ENCODE data around the gene YPEL1. TPM values are rescaled to one million over a fixed set of nuclear protein-coding genes. Genes with fewer than 3 reads are reported as not detected.
"Not testable (repeated sequence)": the region's sequence is repeated elsewhere in the genome, so short reads cannot be mapped to it uniquely, and the experiment has no call there.

YPEL1 gene
- total RNA-seq, 2 experiments from 2014 or later, result 17.3 to 17.5 TPM

- H3K36me3 Mint-ChIP-seq (ENCODE audit: low read depth), result peaks cover 51% of the 10 kb centered on the region
- H3K27ac Mint-ChIP-seq, result no peak overlapping the region
- no peak overlapping the region for H3K4me3 Mint-ChIP-seq
- no peak for DNase-seq
- CTCF ChIA-PET, result no interaction called here
- H3K4me1 Mint-ChIP-seq, result peaks cover 2% of the 10 kb centered on the region
- no peaks in the 10 kb centered on the region for H3K27me3 Mint-ChIP-seq
- H3K9me3 Mint-ChIP-seq, result no peaks in the 10 kb centered on the region
- POLR2A ChIA-PET, result no interaction called here
Measured at GRCh38 chr22:21679383-21679782, 56.2 kb downstream of the YPEL1 start.

DNA sequence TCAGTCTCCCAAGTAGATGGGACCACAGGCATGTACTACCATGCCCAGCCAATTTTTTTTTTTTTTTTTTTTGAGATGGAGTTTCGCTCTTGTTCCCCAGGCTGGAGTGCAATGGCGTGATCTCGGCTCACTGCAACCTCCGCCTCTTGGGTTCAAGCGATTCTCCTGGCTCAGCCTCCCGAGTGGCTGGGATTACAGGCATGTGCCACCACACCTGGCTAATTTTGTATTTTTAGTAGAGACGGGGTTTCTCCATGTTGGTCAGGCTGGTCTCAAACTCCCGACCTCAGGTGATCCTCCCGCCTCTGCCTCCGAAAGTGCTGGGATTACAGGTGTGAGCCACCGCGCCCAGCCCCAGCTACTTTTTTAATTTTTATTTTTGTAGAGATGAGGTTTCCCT is 56.8 kb downstream of the YPEL1 start:
- POLR2A ChIA-PET, H3K4me3 Mint-ChIP-seq, DNase-seq, H3K27ac Mint-ChIP-seq, H3K4me1 Mint-ChIP-seq, H3K9me3 Mint-ChIP-seq, CTCF ChIA-PET, H3K27me3 Mint-ChIP-seq: not testable (repeated sequence)
- H3K36me3 Mint-ChIP-seq (ENCODE audit: low read depth), result peaks cover 55% of the 10 kb centered on the region

DNA sequence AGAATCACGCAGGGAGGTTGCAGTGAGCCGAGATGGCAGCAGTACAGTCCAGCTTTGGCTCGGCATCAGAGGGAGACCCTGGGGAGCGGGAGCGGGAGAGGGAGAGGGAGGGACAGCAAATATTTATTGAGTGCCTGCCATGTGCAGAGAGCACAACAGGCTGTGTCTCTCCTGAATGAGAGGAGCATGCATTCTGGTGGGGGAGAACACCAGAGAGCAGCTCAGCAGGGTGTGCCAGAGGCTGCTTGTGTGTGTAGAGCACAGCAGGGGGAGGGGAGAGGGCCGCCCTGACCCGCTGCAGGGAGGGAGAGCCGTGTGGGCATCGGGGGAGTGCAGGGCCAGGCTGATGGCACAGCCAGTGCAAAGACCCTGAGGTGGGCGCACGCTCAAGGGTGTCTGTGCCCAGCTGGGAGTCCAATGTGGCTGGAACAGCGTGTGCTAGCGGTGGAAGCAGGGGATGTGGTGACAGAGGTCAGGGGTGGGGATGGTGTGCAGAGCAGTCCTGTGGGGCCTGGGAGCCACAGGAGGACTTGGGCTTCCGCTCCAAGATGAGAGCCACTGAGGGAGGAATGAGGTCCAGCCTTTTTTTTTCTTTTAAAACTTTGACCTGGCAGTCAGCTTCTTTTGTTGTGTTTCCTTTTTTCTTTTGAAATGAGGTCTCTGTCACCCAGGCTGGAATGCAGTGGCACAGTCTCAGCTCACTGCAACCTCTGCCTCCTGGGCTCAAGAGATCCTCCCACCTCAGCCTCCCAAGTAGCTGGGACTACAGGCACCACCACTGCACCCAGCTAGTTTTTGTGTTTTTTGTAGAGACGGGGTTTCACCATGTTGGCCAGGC is 57.8 kb downstream of the YPEL1 start:
- Mint-ChIP-seq H3K4me3 (no peak overlapping the region), H3K27me3 (no peaks in the 10 kb centered on the region), H3K36me3 (ENCODE audit: low read depth) (peaks cover 58% of the 10 kb centered on the region), H3K9me3 (no peaks in the 10 kb centered on the region), H3K4me1 (peaks cover 2% of the 10 kb centered on the region), H3K27ac (no peak overlapping the region)
- ChIA-PET CTCF (no interaction called here), POLR2A (no interaction called here)
- no peak for DNase-seq

- H3K4me3 Mint-ChIP-seq, result no peak overlapping the region
- CTCF ChIA-PET, result interaction anchor here (0.9 kb wide), 1 partner anchor 33 kb away, joined by 6 read pairs; the partner anchor contains the start of gene SDF2L1
- no peak for DNase-seq
- H3K9me3 Mint-ChIP-seq, result no peaks in the 10 kb centered on the region
- no peak overlapping the region for H3K27ac Mint-ChIP-seq
- POLR2A ChIA-PET, result interaction anchor here (1.4 kb wide), 1 partner anchor 9 kb away, joined by 5 read pairs; the partner anchor contains the start of gene PPIL2
- H3K4me1 Mint-ChIP-seq, result peaks cover 4% of the 10 kb centered on the region
- no peaks in the 10 kb centered on the region for H3K27me3 Mint-ChIP-seq
- H3K36me3 Mint-ChIP-seq (ENCODE audit: low read depth), result peaks cover 73% of the 10 kb centered on the region
Measured at GRCh38 chr22:21674638-21675245, 60.9 kb downstream of the YPEL1 start.

GRCh38 chr22:21673534-21674321 is 61.9 kb downstream of the YPEL1 start:
- POLR2A ChIA-PET, result interaction anchor here (1.4 kb wide), 1 partner anchor 8 kb away, joined by 5 read pairs; the partner anchor contains the start of gene PPIL2
- CTCF ChIA-PET, result no interaction called here
- H3K36me3 Mint-ChIP-seq (ENCODE audit: low read depth), result peaks cover 78% of the 10 kb centered on the region

DNA sequence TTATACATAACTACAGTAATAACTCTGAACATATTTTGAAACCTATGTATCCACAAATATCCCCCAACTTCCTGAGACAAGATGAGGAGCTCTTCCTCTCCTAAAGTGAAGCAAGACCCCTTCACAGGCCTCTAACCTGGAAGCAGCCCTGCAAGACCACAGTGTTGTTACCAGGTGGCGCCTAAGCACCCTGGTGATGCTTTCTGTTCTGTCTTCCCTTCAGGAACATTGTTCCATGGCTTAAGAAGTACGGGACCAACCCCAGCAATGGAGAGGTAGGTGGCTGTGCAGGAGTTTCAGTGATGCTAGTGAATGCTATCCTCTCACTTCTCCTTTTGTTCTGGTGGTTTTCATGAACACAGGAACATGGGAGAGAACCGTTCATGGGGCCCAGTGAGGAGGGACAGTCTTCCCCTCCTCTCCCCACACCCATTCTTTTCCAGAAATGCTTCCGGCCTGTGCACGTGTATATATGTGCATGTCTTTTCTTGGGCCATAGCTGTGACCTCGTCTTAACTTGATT is 63.4 kb downstream of the YPEL1 start:
- Mint-ChIP-seq H3K27me3 (no peaks in the 10 kb centered on the region), H3K9me3 (no peaks in the 10 kb centered on the region), H3K4me3 (no peak overlapping the region), H3K36me3 (ENCODE audit: low read depth) (peaks cover 69% of the 10 kb centered on the region), H3K27ac (no peak overlapping the region), H3K4me1 (peaks cover 20% of the 10 kb centered on the region)
- ChIA-PET POLR2A (no interaction called here), CTCF (no interaction called here)
- no peak for DNase-seq

More at GRCh38 chr22:21673534-21674321, 61.9 kb downstream of the YPEL1 start:
- DNase-seq, result no peak
- Mint-ChIP-seq H3K9me3 (no peaks in the 10 kb centered on the region), H3K4me3 (no peak overlapping the region), H3K4me1 (peaks cover 11% of the 10 kb centered on the region), H3K27ac (no peak overlapping the region), H3K27me3 (no peaks in the 10 kb centered on the region)

DNA sequence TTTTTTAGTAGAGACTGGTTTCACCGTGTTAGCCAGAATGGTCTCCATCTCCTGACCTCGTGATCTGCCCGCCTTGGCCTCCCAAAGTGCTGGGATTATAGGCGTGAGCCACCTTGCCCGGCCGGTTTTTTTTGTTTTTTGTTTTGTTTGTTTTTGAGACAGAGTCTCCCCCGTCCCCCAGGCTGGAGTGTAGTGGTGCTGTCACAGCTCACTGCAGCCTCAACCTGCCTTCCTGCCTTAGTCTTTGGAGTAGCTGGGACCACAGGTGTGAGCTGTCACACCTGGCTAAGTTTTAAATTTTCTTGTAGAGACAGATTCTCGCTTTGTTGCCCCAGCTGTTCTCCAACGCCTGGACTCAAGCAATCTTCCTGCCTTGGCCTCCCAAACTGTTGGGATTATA is 66.6 kb downstream of the YPEL1 start:
- Mint-ChIP-seq H3K36me3 (ENCODE audit: low read depth) (peaks cover 48% of the 10 kb centered on the region), H3K27me3 (no peaks in the 10 kb centered on the region), H3K9me3 (no peaks in the 10 kb centered on the region), H3K27ac (no peak overlapping the region), H3K4me3 (no peak overlapping the region), H3K4me1 (peaks cover 38% of the 10 kb centered on the region)
- CTCF ChIA-PET, result no interaction called here
- POLR2A ChIA-PET, result interaction anchor here (1.0 kb wide), 1 partner anchor 67 kb away, joined by 3 read pairs; the partner anchor contains the start of gene YPEL1
- DNase-seq, result no peak

GRCh38 chr22:21666786-21667185 is 68.8 kb downstream of the YPEL1 start:
- no peaks in the 10 kb centered on the region for H3K27me3 Mint-ChIP-seq

GRCh38 chr22:21665047-21665851 is 70.3 kb downstream of the YPEL1 start:
- H3K36me3 Mint-ChIP-seq (ENCODE audit: low read depth), result peaks cover 20% of the 10 kb centered on the region
- CTCF ChIA-PET, result interaction anchor here (0.6 to 3.0 kb wide), 5 partner anchors 13 to 288 kb away, joined by 3 to 16 read pairs (median 8); partner anchors contain the start of genes PPM1F and SDF2L1
- H3K4me3 Mint-ChIP-seq, result peak overlapping the region; percentile 92
- H3K27ac Mint-ChIP-seq, result peak overlapping the region; percentile 99
- DNase-seq, result no peak
- H3K27me3 Mint-ChIP-seq, result no peaks in the 10 kb centered on the region
- POLR2A ChIA-PET, result interaction anchor here (0.8 to 2.7 kb wide), 15 partner anchors 7 to 317 kb away, joined by 3 to 29 read pairs (median 5); partner anchors contain the start of genes SDF2L1 and TOP3B
- H3K9me3 Mint-ChIP-seq, result no peaks in the 10 kb centered on the region
- H3K4me1 Mint-ChIP-seq, result peaks cover 39% of the 10 kb centered on the region

More at GRCh38 chr22:21666786-21667185, 68.8 kb downstream of the YPEL1 start:
- POLR2A ChIA-PET, result interaction anchor here (1.1 to 2.7 kb wide), 6 partner anchors 9 to 38 kb away, joined by 3 to 29 read pairs (median 10); partner anchors contain the start of gene SDF2L1
- CTCF ChIA-PET, result interaction anchor here (1.6 to 2.6 kb wide), 2 partner anchors 20 to 38 kb away, joined by 7 to 8 read pairs; no protein-coding TSS in a partner anchor
- Mint-ChIP-seq H3K4me3 (peak overlapping the region; percentile 92), H3K36me3 (ENCODE audit: low read depth) (peaks cover 32% of the 10 kb centered on the region), H3K4me1 (peaks cover 42% of the 10 kb centered on the region), H3K9me3 (no peaks in the 10 kb centered on the region), H3K27ac (peak overlapping the region; percentile 99)
- no peak for DNase-seq

DNA sequence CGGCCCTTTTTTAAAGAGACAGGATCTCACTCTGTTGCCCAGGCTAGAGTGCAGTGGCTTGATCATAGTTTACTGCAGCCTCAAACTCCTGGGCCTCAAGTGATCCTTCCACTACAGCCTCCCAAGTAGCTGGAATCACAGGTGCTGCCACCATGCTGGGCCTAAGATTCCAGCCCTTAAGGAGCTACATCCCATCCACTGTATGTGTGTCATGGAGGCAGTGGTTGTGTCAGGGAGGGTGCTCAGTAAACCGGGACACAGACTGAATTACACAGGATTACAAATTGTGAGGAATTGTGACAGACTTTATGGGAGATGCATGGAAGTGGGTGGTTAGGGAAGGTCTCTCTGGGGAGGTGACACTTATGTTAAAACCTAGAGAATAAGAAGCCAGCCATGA is 71.9 kb downstream of the YPEL1 start:
- no peak for DNase-seq
- ChIA-PET POLR2A (no interaction called here), CTCF (interaction anchor here (3.0 kb wide), 1 partner anchor 21 kb away, joined by 16 read pairs; the partner anchor contains the start of gene SDF2L1)
- Mint-ChIP-seq H3K4me3 (peak overlapping the region; percentile 25), H3K27me3 (no peaks in the 10 kb centered on the region), H3K36me3 (ENCODE audit: low read depth) (peaks cover 12% of the 10 kb centered on the region), H3K27ac (no peak overlapping the region), H3K9me3 (no peaks in the 10 kb centered on the region), H3K4me1 (peaks cover 32% of the 10 kb centered on the region)

GRCh38 chr22:21661991-21662390 is 73.6 kb downstream of the YPEL1 start:
- Mint-ChIP-seq H3K27ac (no peak overlapping the region), H3K4me1 (peaks cover 34% of the 10 kb centered on the region), H3K36me3 (ENCODE audit: low read depth) (peaks cover 8% of the 10 kb centered on the region), H3K4me3 (no peak overlapping the region), H3K9me3 (no peaks in the 10 kb centered on the region), H3K27me3 (no peaks in the 10 kb centered on the region)
- POLR2A ChIA-PET, result no interaction called here
- DNase-seq, result no peak
- CTCF ChIA-PET, result interaction anchor here (0.7 kb wide), 1 partner anchor 1366 kb away, joined by 3 read pairs; no protein-coding TSS in a partner anchor

DNA sequence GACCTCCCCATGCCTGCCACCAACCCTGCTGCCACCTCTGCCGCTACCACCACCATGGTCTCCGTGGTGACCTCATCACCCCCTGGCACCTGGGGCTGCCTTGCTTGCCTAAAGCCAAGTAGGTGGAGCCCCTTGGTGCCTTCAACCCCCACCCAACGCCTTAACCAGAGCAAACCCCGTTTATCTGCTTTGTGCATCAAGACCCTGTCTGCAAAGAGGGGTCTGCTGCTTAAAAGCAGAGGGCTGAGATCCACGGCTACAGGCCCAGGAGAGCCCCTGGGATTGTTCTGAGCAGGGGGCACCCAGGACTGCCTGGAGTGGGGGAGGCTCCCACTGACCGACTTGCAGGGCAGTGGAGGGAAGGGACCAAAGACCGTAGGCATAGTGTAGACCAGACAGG is 74.7 kb downstream of the YPEL1 start:
- H3K4me3 Mint-ChIP-seq, result no peak overlapping the region
- no peak for DNase-seq
- ChIA-PET POLR2A (no interaction called here), CTCF (no interaction called here)
- no peak overlapping the region for H3K27ac Mint-ChIP-seq
- peaks cover 36% of the 10 kb centered on the region for H3K4me1 Mint-ChIP-seq
- H3K9me3 Mint-ChIP-seq, result no peaks in the 10 kb centered on the region
- H3K36me3 Mint-ChIP-seq (ENCODE audit: low read depth), result peaks cover 4% of the 10 kb centered on the region
- H3K27me3 Mint-ChIP-seq, result no peaks in the 10 kb centered on the region

All from activated CD4-positive, alpha-beta memory T cell treated with anti-CD3 and anti-CD28 coated beads, Interleukin-2, amount 10 ng/mL, durations not matched to agents 7 days and 5 days (primary cell).